GM12878 (cell line): ENCODE measurements around the gene TANK. TPM values are rescaled to one million over a fixed set of nuclear protein-coding genes. Genes with fewer than 3 reads are reported as not detected.

Experiments
- ASH2L ChIP-seq: fragments of 300-600, 200-600 bp; sonication (generic); IDR thresholded peaks from 2 replicates; pipeline ENCODE4 v1.6.1; 2017; ENCODE audit warnings: low read depth, mild to moderate bottlenecking, borderline replicate concordance
- CREM ChIP-seq: IDR thresholded peaks from 2 replicates; pipeline ENCODE4 v1.6.1; 2014; ENCODE audit warnings: antibody characterized with exemption, low read depth
- FOS ChIP-seq: IDR thresholded peaks from 3 replicates; pipeline ENCODE4 v1.6.1; 2011; ENCODE audit warnings: borderline replicate concordance; ENCODE audit not compliant: insufficient read length; ENCODE audit errors: extremely low read depth
- HDAC6 ChIP-seq: fragments of 200-600 bp; sonication (generic); IDR thresholded peaks from one replicate; pipeline ENCODE4 v1.8.0; 2017; ENCODE audit warnings: antibody characterized with exemption; ENCODE audit not compliant: unreplicated experiment
- LARP7 ChIP-seq: fragments of 450-650 bp; IDR thresholded peaks from 2 replicates; pipeline ENCODE4 v1.6.1; 2017; ENCODE audit warnings: mild to moderate bottlenecking
- POLR2AphosphoS2 ChIP-seq: IDR thresholded peaks from 2 replicates; pipeline ENCODE4 v1.6.1; 2011; ENCODE audit warnings: low read depth, mild to moderate bottlenecking, low read length, improper control_type of control experiment, moderate library complexity
- RCOR1 ChIP-seq: conservative IDR thresholded peaks from 2 replicates; pipeline ENCODE4 v1.6.1; 2012; ENCODE audit warnings: low read depth, low read length, improper control_type of control experiment
- SP1 ChIP-seq: IDR thresholded peaks from one replicate; pipeline ENCODE4 v1.6.1; 2011; ENCODE audit warnings: low read depth, low read length
- ZBED1 ChIP-seq: IDR thresholded peaks from 2 replicates; pipeline ENCODE4 v1.6.1; 2016; ENCODE audit warnings: borderline replicate concordance
- ZNF217 ChIP-seq: fragments of 450-650 bp; IDR thresholded peaks from 2 replicates; pipeline ENCODE4 v1.6.1; 2017; ENCODE audit warnings: antibody characterized with exemption, mild to moderate bottlenecking
- polyA plus RNA-seq, 11 experiments: library from polyadenylated mRNA; depleted of rRNA in 4 of 11; unstranded in 6 of 11; stranded (reverse) in 5 of 11; fragments of >200 nt; fragmentation: Nextera tagmentation in 4 of 11; fragmentation: Illumina TruSeq in 1 of 11; extraction: Ambion mirVana in 4 of 11; extraction: Trizol in 1 of 11; gene quantifications; 1 replicate in 1 of 11; 2 replicates in 10 of 11; pipeline versions ENCODE4 v1.2.1 to v1.2.3, GENCODE V29; 2011 to 2016; ENCODE audit warnings: inconsistent platforms in 2 of 11, missing spikeins in 2 of 11, low read depth in 1 of 11
- total RNA-seq, 4 experiments: library from RNA; depleted of rRNA in 3 of 4; stranded (reverse); fragments of >200 nt in 3 of 4; fragmentation: Illumina TruSeq in 1 of 4; extraction: Trizol in 1 of 4; gene quantifications; 2 replicates each; pipeline versions ENCODE4 v1.2.1 to v1.2.3, GENCODE V29; 2013 to 2021
- TF ChIP-seq, protein P1 (sequence below): fragments of 450-650 bp; formaldehyde crosslinking; IDR thresholded peaks from 2 replicates; pipeline ENCODE4 v1.5.0; 2022; ENCODE audit warnings: mild to moderate bottlenecking, missing genetic modification characterization
- TF ChIP-seq, protein P2 (sequence below): fragments of 450-650 bp; IDR thresholded peaks from 2 replicates; pipeline ENCODE4 v1.6.1; 2017; ENCODE audit warnings: mild to moderate bottlenecking, low read depth, inconsistent platforms; ENCODE audit not compliant: poor library complexity, severe bottlenecking
- TF ChIP-seq, protein P3 (sequence below): IDR thresholded peaks from 2 replicates; pipeline ENCODE4 v1.6.1; 2012; ENCODE audit warnings: low read length, inconsistent platforms
- TF ChIP-seq, protein P4 (sequence below), 3 experiments: IDR thresholded peaks in 2 of 3; conservative IDR thresholded peaks in 1 of 3; 2 replicates each; pipeline ENCODE4 v1.5.1; 2011; ENCODE audit warnings: low read depth in 3 of 3, low read length in 3 of 3, mild to moderate bottlenecking in 3 of 3, control low read depth in 2 of 3, moderate library complexity in 2 of 3, inconsistent platforms in 1 of 3, mixed read lengths in 1 of 3; ENCODE audit not compliant: control insufficient read depth in 2 of 3, insufficient read depth in 1 of 3; ENCODE audit errors: extremely low read depth in 1 of 3
- TF ChIP-seq, protein P5 (sequence below): fragments of 450-650 bp; IDR thresholded peaks from 2 replicates; pipeline ENCODE4 v1.6.1; 2016; ENCODE audit warnings: mild to moderate bottlenecking
- TF ChIP-seq, protein P6 (sequence below): fragments of 450-650 bp; IDR thresholded peaks from 2 replicates; pipeline ENCODE4 v1.6.1; 2017; ENCODE audit warnings: low read depth, mild to moderate bottlenecking, moderate library complexity

Gene TANK
- total and polyA plus RNA-seq, 10 of the 15 experiments (the other 5 are each of a cell fraction or from before 2014, with no cell fraction given): 48.6 to 127 (median 103) TPM

DNA sequence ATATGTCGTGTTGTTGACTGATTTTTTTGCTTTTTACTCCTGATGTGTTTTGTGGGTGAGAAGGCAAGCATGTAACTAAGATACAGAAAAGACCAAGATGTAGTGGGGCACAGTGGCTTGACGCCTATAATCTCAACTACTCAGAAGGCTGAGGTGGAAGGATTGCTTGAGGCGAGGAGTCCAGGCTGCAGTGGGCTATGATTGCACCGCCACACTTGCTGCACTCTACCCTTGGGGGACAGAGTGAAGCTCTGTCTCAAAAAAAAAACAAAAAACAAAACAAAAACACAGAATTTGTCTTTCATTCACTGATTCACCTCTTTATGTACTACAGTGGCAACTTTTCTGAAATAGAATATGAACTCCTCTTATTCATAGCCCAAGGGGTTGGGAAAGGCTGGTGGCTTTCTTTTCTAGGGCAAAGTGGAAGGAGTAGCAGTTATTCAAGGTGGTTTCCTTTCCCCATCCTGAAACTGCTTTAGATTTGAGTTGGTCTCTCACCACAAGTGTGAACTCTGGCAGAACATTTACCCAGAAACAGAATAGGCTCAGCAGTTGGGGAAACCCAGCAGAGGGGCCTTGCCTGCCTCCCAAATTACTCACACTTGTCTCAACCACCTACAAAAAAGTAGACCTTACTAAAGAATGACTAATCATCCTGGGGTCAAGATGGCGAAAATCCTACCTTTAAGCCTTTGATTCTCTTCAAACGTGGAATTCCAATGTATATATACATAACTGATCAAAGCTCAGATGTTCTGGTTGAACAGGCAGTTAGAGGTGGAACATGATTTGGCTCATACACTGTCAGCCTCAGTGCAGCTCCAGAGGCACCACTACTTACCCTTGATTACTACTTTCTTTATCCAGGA, 6.5 kb downstream of the TANK start (continued):
- TF ChIP-seq, protein P1, sequence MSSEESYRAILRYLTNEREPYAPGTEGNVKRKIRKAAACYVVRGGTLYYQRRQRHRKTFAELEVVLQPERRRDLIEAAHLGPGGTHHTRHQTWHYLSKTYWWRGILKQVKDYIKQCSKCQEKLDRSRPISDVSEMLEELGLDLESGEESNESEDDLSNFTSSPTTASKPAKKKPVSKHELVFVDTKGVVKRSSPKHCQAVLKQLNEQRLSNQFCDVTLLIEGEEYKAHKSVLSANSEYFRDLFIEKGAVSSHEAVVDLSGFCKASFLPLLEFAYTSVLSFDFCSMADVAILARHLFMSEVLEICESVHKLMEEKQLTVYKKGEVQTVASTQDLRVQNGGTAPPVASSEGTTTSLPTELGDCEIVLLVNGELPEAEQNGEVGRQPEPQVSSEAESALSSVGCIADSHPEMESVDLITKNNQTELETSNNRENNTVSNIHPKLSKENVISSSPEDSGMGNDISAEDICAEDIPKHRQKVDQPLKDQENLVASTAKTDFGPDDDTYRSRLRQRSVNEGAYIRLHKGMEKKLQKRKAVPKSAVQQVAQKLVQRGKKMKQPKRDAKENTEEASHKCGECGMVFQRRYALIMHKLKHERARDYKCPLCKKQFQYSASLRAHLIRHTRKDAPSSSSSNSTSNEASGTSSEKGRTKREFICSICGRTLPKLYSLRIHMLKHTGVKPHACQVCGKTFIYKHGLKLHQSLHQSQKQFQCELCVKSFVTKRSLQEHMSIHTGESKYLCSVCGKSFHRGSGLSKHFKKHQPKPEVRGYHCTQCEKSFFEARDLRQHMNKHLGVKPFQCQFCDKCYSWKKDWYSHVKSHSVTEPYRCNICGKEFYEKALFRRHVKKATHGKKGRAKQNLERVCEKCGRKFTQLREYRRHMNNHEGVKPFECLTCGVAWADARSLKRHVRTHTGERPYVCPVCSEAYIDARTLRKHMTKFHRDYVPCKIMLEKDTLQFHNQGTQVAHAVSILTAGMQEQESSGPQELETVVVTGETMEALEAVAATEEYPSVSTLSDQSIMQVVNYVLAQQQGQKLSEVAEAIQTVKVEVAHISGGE (CRISPR knock-in tag): no peak
- TF ChIP-seq LARP7: 0 out of 2 replicates have a peak, but pooled peaks have one; percentile 48
- TF ChIP-seq RCOR1: no peak; the same call in 1 of the 2 replicates
- TF ChIP-seq ZNF217: peak; percentile 95
- TF ChIP-seq, protein P2, sequence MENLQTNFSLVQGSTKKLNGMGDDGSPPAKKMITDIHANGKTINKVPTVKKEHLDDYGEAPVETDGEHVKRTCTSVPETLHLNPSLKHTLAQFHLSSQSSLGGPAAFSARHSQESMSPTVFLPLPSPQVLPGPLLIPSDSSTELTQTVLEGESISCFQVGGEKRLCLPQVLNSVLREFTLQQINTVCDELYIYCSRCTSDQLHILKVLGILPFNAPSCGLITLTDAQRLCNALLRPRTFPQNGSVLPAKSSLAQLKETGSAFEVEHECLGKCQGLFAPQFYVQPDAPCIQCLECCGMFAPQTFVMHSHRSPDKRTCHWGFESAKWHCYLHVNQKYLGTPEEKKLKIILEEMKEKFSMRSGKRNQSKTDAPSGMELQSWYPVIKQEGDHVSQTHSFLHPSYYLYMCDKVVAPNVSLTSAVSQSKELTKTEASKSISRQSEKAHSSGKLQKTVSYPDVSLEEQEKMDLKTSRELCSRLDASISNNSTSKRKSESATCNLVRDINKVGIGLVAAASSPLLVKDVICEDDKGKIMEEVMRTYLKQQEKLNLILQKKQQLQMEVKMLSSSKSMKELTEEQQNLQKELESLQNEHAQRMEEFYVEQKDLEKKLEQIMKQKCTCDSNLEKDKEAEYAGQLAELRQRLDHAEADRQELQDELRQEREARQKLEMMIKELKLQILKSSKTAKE: peak; percentile 95
- TF ChIP-seq, protein P3, sequence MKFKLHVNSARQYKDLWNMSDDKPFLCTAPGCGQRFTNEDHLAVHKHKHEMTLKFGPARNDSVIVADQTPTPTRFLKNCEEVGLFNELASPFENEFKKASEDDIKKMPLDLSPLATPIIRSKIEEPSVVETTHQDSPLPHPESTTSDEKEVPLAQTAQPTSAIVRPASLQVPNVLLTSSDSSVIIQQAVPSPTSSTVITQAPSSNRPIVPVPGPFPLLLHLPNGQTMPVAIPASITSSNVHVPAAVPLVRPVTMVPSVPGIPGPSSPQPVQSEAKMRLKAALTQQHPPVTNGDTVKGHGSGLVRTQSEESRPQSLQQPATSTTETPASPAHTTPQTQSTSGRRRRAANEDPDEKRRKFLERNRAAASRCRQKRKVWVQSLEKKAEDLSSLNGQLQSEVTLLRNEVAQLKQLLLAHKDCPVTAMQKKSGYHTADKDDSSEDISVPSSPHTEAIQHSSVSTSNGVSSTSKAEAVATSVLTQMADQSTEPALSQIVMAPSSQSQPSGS: peak; percentile 91
- no peak for TF ChIP-seq ASH2L
- TF ChIP-seq HDAC6: no peak
- TF ChIP-seq, protein P4, sequence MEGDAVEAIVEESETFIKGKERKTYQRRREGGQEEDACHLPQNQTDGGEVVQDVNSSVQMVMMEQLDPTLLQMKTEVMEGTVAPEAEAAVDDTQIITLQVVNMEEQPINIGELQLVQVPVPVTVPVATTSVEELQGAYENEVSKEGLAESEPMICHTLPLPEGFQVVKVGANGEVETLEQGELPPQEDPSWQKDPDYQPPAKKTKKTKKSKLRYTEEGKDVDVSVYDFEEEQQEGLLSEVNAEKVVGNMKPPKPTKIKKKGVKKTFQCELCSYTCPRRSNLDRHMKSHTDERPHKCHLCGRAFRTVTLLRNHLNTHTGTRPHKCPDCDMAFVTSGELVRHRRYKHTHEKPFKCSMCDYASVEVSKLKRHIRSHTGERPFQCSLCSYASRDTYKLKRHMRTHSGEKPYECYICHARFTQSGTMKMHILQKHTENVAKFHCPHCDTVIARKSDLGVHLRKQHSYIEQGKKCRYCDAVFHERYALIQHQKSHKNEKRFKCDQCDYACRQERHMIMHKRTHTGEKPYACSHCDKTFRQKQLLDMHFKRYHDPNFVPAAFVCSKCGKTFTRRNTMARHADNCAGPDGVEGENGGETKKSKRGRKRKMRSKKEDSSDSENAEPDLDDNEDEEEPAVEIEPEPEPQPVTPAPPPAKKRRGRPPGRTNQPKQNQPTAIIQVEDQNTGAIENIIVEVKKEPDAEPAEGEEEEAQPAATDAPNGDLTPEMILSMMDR (IDR thresholded peaks at IDR 0.05 in 2 of 3, conservative IDR thresholded peaks at IDR 0.05 in 1 of 3; ENCODE audit: control insufficient read depth in 2 of 3, extremely low read depth in 1 of 3, insufficient read depth in 1 of 3, low read depth in 3 of 3, low read length in 3 of 3): no peak
- peak; percentile 88 for TF ChIP-seq ZBED1
- no peak for TF ChIP-seq FOS
- TF ChIP-seq, protein P5, sequence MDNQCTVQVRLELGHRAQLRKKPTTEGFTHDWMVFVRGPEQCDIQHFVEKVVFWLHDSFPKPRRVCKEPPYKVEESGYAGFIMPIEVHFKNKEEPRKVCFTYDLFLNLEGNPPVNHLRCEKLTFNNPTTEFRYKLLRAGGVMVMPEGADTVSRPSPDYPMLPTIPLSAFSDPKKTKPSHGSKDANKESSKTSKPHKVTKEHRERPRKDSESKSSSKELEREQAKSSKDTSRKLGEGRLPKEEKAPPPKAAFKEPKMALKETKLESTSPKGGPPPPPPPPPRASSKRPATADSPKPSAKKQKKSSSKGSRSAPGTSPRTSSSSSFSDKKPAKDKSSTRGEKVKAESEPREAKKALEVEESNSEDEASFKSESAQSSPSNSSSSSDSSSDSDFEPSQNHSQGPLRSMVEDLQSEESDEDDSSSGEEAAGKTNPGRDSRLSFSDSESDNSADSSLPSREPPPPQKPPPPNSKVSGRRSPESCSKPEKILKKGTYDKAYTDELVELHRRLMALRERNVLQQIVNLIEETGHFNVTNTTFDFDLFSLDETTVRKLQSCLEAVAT: peak; percentile 64
- TF ChIP-seq POLR2AphosphoS2: no peak
- peak; percentile 48 for TF ChIP-seq SP1
- TF ChIP-seq, protein P6, sequence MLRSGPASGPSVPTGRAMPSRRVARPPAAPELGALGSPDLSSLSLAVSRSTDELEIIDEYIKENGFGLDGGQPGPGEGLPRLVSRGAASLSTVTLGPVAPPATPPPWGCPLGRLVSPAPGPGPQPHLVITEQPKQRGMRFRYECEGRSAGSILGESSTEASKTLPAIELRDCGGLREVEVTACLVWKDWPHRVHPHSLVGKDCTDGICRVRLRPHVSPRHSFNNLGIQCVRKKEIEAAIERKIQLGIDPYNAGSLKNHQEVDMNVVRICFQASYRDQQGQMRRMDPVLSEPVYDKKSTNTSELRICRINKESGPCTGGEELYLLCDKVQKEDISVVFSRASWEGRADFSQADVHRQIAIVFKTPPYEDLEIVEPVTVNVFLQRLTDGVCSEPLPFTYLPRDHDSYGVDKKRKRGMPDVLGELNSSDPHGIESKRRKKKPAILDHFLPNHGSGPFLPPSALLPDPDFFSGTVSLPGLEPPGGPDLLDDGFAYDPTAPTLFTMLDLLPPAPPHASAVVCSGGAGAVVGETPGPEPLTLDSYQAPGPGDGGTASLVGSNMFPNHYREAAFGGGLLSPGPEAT: peak; percentile 100
- TF ChIP-seq CREM: peak; percentile 86
